ENCODE results near the gene CDKAL1.
"Not testable (repeated sequence)": the region's sequence is repeated elsewhere in the genome, so short reads cannot be mapped to it uniquely, and the experiment has no call there.

The CDKAL1 gene

GRCh38 chr6:20719980-20720379 lies 185.7 kb downstream of the CDKAL1 start:
- Histone ChIP-seq H2BK120ac (ENCODE audit: low read depth, low read length) (no peak overlapping the region), H3K36me3 (ENCODE audit: control insufficient read depth in 1 of 2, insufficient read depth in 2 of 2, low read depth in 1 of 2, low read length in 2 of 2) (peaks cover 0 to 4% of the 10 kb centered on the region in 2 experiments), H2AFZ (ENCODE audit: low read depth, low read length) (no peak overlapping the region), H2BK5ac (ENCODE audit: low read depth, low read length, poor library complexity, severe bottlenecking) (no peak overlapping the region), H2AK5ac (ENCODE audit: low read length, severe bottlenecking) (no peak overlapping the region), H3K79me1 (replicated peaks; ENCODE audit: low read length, poor library complexity, severe bottlenecking) (peaks cover 9% of the 10 kb centered on the region), H3K27ac (ENCODE audit: low read length, poor library complexity, severe bottlenecking) (no peak overlapping the region), H4K91ac (ENCODE audit: low read length) (no peak overlapping the region), H3K23ac (ENCODE audit: low read length in 2 of 2) (no peak overlapping the region), H3K9ac (ENCODE audit: low read length) (no peak overlapping the region), H3K9me3 (ENCODE audit: control insufficient read depth, low read length) (no peaks in the 10 kb centered on the region), H3K14ac (ENCODE audit: low read length in 2 of 2) (no peak overlapping the region), H2BK12ac (ENCODE audit: low read length in 2 of 2) (no peak overlapping the region), H2BK15ac (ENCODE audit: low read depth, poor library complexity, severe bottlenecking) (no peak overlapping the region), H3K4me3 (ENCODE audit: insufficient read depth in 1 of 2, low read depth in 1 of 2, low read length in 2 of 2) (no peak overlapping the region), H3K4me1 (ENCODE audit: control insufficient read depth, insufficient read depth, low read depth, low read length) (peaks cover 3% of the 10 kb centered on the region), H3K18ac (ENCODE audit: low read depth in 1 of 2, low read length in 2 of 2) (no peak overlapping the region), H4K8ac (ENCODE audit: low read length) (no peak overlapping the region), H3K27me3 (ENCODE audit: control insufficient read depth in 1 of 2, insufficient read depth in 1 of 2, low read length in 2 of 2) (no peaks in the 10 kb centered on the region), H3K4ac (ENCODE audit: low read depth in 1 of 2, low read length in 2 of 2) (no peak overlapping the region), H3K4me2 (ENCODE audit: low read length, poor library complexity, severe bottlenecking) (no peak overlapping the region)
- 90% methylated on average over 2 of the region's 2 CpGs for WGBS
- no peak for DNase-seq

- H3K27me3 ChIP-seq (ENCODE audit: control insufficient read depth in 1 of 2, insufficient read depth in 1 of 2, low read length in 2 of 2); H3K36me3 ChIP-seq (ENCODE audit: control insufficient read depth in 1 of 2, insufficient read depth in 2 of 2, low read depth in 1 of 2, low read length in 2 of 2); H3K4ac ChIP-seq (ENCODE audit: low read depth in 1 of 2, low read length in 2 of 2); H2AFZ ChIP-seq (ENCODE audit: low read depth, low read length); H3K79me1 ChIP-seq (replicated peaks; ENCODE audit: low read length, poor library complexity, severe bottlenecking); H4K8ac ChIP-seq (ENCODE audit: low read length); H2BK120ac ChIP-seq (ENCODE audit: low read depth, low read length); H3K27ac ChIP-seq (ENCODE audit: low read length, poor library complexity, severe bottlenecking); H3K4me1 ChIP-seq (ENCODE audit: control insufficient read depth, insufficient read depth, low read depth, low read length); H3K14ac ChIP-seq (ENCODE audit: low read length in 2 of 2); H4K91ac ChIP-seq (ENCODE audit: low read length); DNase-seq; H3K9me3 ChIP-seq (ENCODE audit: control insufficient read depth, low read length); H3K23ac ChIP-seq (ENCODE audit: low read length in 2 of 2); H2BK15ac ChIP-seq (ENCODE audit: low read depth, poor library complexity, severe bottlenecking); H3K4me3 ChIP-seq (ENCODE audit: insufficient read depth in 1 of 2, low read depth in 1 of 2, low read length in 2 of 2); H3K4me2 ChIP-seq (ENCODE audit: low read length, poor library complexity, severe bottlenecking); H3K18ac ChIP-seq (ENCODE audit: low read depth in 1 of 2, low read length in 2 of 2); H2BK5ac ChIP-seq (ENCODE audit: low read depth, low read length, poor library complexity, severe bottlenecking); H2BK12ac ChIP-seq (ENCODE audit: low read length in 2 of 2); H3K9ac ChIP-seq (ENCODE audit: low read length); H2AK5ac ChIP-seq (ENCODE audit: low read length, severe bottlenecking): not testable (repeated sequence)
- WGBS, result no CpG with 5 or more reads among the region's 3 CpGs
Observed at GRCh38 chr6:20721121-20721520, 186.9 kb downstream of the CDKAL1 start.

- H3K79me1 ChIP-seq (replicated peaks; ENCODE audit: low read length, poor library complexity, severe bottlenecking), result peaks cover 11% of the 10 kb centered on the region
- no peak overlapping the region for H3K23ac ChIP-seq (ENCODE audit: low read length in 2 of 2)
- no peak overlapping the region for H3K9ac ChIP-seq (ENCODE audit: low read length)
- 100% methylated on average over 2 of the region's 2 CpGs for WGBS
- no peak overlapping the region for H2BK120ac ChIP-seq (ENCODE audit: low read depth, low read length)
- no peak overlapping the region for H2BK12ac ChIP-seq (ENCODE audit: low read length in 2 of 2)
- H2AFZ ChIP-seq (ENCODE audit: low read depth, low read length), result no peak overlapping the region
- peaks cover 0 to 4% of the 10 kb centered on the region in 2 experiments for H3K36me3 ChIP-seq (ENCODE audit: control insufficient read depth in 1 of 2, insufficient read depth in 2 of 2, low read depth in 1 of 2, low read length in 2 of 2)
- H3K27ac ChIP-seq (ENCODE audit: low read length, poor library complexity, severe bottlenecking), result no peak overlapping the region
- no peak overlapping the region for H3K18ac ChIP-seq (ENCODE audit: low read depth in 1 of 2, low read length in 2 of 2)
- no peak overlapping the region for H2BK15ac ChIP-seq (ENCODE audit: low read depth, poor library complexity, severe bottlenecking)
- H4K91ac ChIP-seq (ENCODE audit: low read length), result no peak overlapping the region
- no peak for DNase-seq
- no peaks in the 10 kb centered on the region for H3K9me3 ChIP-seq (ENCODE audit: control insufficient read depth, low read length)
- H3K4me1 ChIP-seq (ENCODE audit: control insufficient read depth, insufficient read depth, low read depth, low read length), result peaks cover 3% of the 10 kb centered on the region
- no peak overlapping the region for H3K4ac ChIP-seq (ENCODE audit: low read depth in 1 of 2, low read length in 2 of 2)
- H3K27me3 ChIP-seq (ENCODE audit: control insufficient read depth in 1 of 2, insufficient read depth in 1 of 2, low read length in 2 of 2), result no peaks in the 10 kb centered on the region
- no peak overlapping the region for H2AK5ac ChIP-seq (ENCODE audit: low read length, severe bottlenecking)
- no peak overlapping the region for H3K4me3 ChIP-seq (ENCODE audit: insufficient read depth in 1 of 2, low read depth in 1 of 2, low read length in 2 of 2)
- H3K14ac ChIP-seq (ENCODE audit: low read length in 2 of 2), result no peak overlapping the region
- H2BK5ac ChIP-seq (ENCODE audit: low read depth, low read length, poor library complexity, severe bottlenecking), result no peak overlapping the region
- H3K4me2 ChIP-seq (ENCODE audit: low read length, poor library complexity, severe bottlenecking), result no peak overlapping the region
- no peak overlapping the region for H4K8ac ChIP-seq (ENCODE audit: low read length)
Observed at GRCh38 chr6:20722455-20722854, 188.2 kb downstream of the CDKAL1 start.

- Histone ChIP-seq H3K4ac (ENCODE audit: low read depth in 1 of 2, low read length in 2 of 2) (no peak overlapping the region), H2BK5ac (ENCODE audit: low read depth, low read length, poor library complexity, severe bottlenecking) (no peak overlapping the region), H4K8ac (ENCODE audit: low read length) (no peak overlapping the region), H3K23ac (ENCODE audit: low read length in 2 of 2) (no peak overlapping the region), H2BK15ac (ENCODE audit: low read depth, poor library complexity, severe bottlenecking) (no peak overlapping the region), H3K9me3 (ENCODE audit: control insufficient read depth, low read length) (no peaks in the 10 kb centered on the region), H3K18ac (ENCODE audit: low read depth in 1 of 2, low read length in 2 of 2) (peak overlapping the region in 1 of 2 experiments; percentile 26), H2AFZ (ENCODE audit: low read depth, low read length) (no peak overlapping the region), H3K4me1 (ENCODE audit: control insufficient read depth, insufficient read depth, low read depth, low read length) (peaks cover 3% of the 10 kb centered on the region), H3K4me3 (ENCODE audit: insufficient read depth in 1 of 2, low read depth in 1 of 2, low read length in 2 of 2) (no peak overlapping the region), H3K27me3 (ENCODE audit: control insufficient read depth in 1 of 2, insufficient read depth in 1 of 2, low read length in 2 of 2) (no peaks in the 10 kb centered on the region), H3K36me3 (ENCODE audit: control insufficient read depth in 1 of 2, insufficient read depth in 2 of 2, low read depth in 1 of 2, low read length in 2 of 2) (peaks cover 0 to 4% of the 10 kb centered on the region in 2 experiments), H2BK12ac (ENCODE audit: low read length in 2 of 2) (no peak overlapping the region), H3K79me1 (replicated peaks; ENCODE audit: low read length, poor library complexity, severe bottlenecking) (peaks cover 9% of the 10 kb centered on the region), H3K27ac (ENCODE audit: low read length, poor library complexity, severe bottlenecking) (no peak overlapping the region), H2AK5ac (ENCODE audit: low read length, severe bottlenecking) (no peak overlapping the region), H3K14ac (ENCODE audit: low read length in 2 of 2) (no peak overlapping the region), H3K4me2 (ENCODE audit: low read length, poor library complexity, severe bottlenecking) (no peak overlapping the region), H4K91ac (ENCODE audit: low read length) (no peak overlapping the region), H2BK120ac (ENCODE audit: low read depth, low read length) (no peak overlapping the region), H3K9ac (ENCODE audit: low read length) (no peak overlapping the region)
- 98% methylated on average over 12 of the region's 12 CpGs for WGBS
- no peak for DNase-seq
Observed at GRCh38 chr6:20723236-20723635, 189.0 kb downstream of the CDKAL1 start.

Data from mesenchymal stem cell (in vitro differentiated cells and primary cell).